Bronchial epithelial cell (primary cell): ENCODE measurements around the gene PPP6R2. TPM values are rescaled to one million over a fixed set of nuclear protein-coding genes. Genes with fewer than 3 reads are reported as not detected.

Experiments
- total RNA-seq: library from RNA; depleted of rRNA; stranded (reverse); fragments of >200 nt; gene quantifications from 2 replicates; pipeline ENCODE4 v1.2.1, GENCODE V29; 2014

PPP6R2 gene
- total RNA-seq, 1 donor from 2014 or later = 50.5 TPM

Other genes starting within 250 kb of the PPP6R2 start
- 0.26 and 0.77 TPM in 2 replicates for gene PANX2, start 172.6 kb upstream of the PPP6R2 start, total RNA-seq
- 38.3 and 43.7 TPM in 2 replicates for gene TRABD, start 157.4 kb upstream of the PPP6R2 start, total RNA-seq
- 20.8 and 25.7 TPM in 2 replicates for gene SELENOO, start 142.3 kb upstream of the PPP6R2 start, total RNA-seq
- gene TUBGCP6, start 98.3 kb upstream of the PPP6R2 start, total RNA-seq = 18.2 TPM in 2 replicates
- gene HDAC10, start 92.1 kb upstream of the PPP6R2 start, total RNA-seq = 9.7 and 13.8 TPM in 2 replicates
- gene MAPK12, start 81.6 kb upstream of the PPP6R2 start, total RNA-seq = 12.4 and 14.1 TPM in 2 replicates
- gene MAPK11, start 72.9 kb upstream of the PPP6R2 start, total RNA-seq = 3.4 and 9.0 TPM in 2 replicates
- 138 and 176 TPM in 2 replicates for gene PLXNB2, start 35.7 kb upstream of the PPP6R2 start, total RNA-seq
- gene DENND6B, start 16.3 kb upstream of the PPP6R2 start, total RNA-seq = 1.1 and 1.8 TPM in 2 replicates
- 123 and 129 TPM in 2 replicates for gene SBF1, start 131.7 kb downstream of the PPP6R2 start, total RNA-seq
- gene ADM2, start 138.2 kb downstream of the PPP6R2 start, total RNA-seq = 3.7 and 5.4 TPM in 2 replicates
- not detected in 2 replicates for gene MIOX, start 143.5 kb downstream of the PPP6R2 start, total RNA-seq
- 10.3 and 12.7 TPM in 2 replicates for gene LMF2, start 164.4 kb downstream of the PPP6R2 start, total RNA-seq
- gene NCAPH2, start 164.9 kb downstream of the PPP6R2 start, total RNA-seq = 28.3 and 44.2 TPM in 2 replicates
- gene SCO2, start 182.3 kb downstream of the PPP6R2 start, total RNA-seq = 2.0 and 2.1 TPM in 2 replicates
- gene TYMP, start 186.7 kb downstream of the PPP6R2 start, total RNA-seq = 56.6 and 126 TPM in 2 replicates
- 0.26 TPM in 2 replicates for gene KLHDC7B, start 202.6 kb downstream of the PPP6R2 start, total RNA-seq
- gene SYCE3, start 219.6 kb downstream of the PPP6R2 start, total RNA-seq = 0.51 and 0.79 TPM in 2 replicates
- 3.4 and 8.2 TPM in 2 replicates for gene CPT1B, start 235.1 kb downstream of the PPP6R2 start, total RNA-seq
- gene CHKB, start 239.5 kb downstream of the PPP6R2 start, total RNA-seq = 27.6 and 34.3 TPM in 2 replicates